ENCODE measurements around the gene PHKG2. TPM values are rescaled to one million over a fixed set of nuclear protein-coding genes. Genes with fewer than 3 reads are reported as not detected.

Gene PHKG2
- total and polyA plus RNA-seq, 4 donors, result 12.2 to 37.4 (median 31.7) TPM

GRCh38 chr16:30787613-30788378 is 39.6 kb downstream of the PHKG2 start:
- no peak for ATAC-seq (ENCODE audit: insufficient read depth, low FRiP score)
- no peak for TF ChIP-seq CTCF (IDR thresholded peaks at IDR 0.05; ENCODE audit: control extremely low read depth, extremely low read depth)
- peaks cover 0 to 11% (median 4%) of the 10 kb centered on the region in 5 donors for H3K4me1 ChIP-seq (ENCODE audit: control insufficient read depth in 5 of 5, insufficient read depth in 5 of 5, low read length in 5 of 5)
- WGBS, 2 donors, result 46 to 49% methylated on average over 11 of the region's 11 CpGs
- H3K36me3 ChIP-seq (ENCODE audit: control insufficient read depth in 4 of 4, insufficient read depth in 4 of 4, low read length in 4 of 4), result peaks cover 3 to 17% (median 11%) of the 10 kb centered on the region in 4 donors
- no peak for DNase-seq
- H3K27me3 ChIP-seq (ENCODE audit: control insufficient read depth in 3 of 3, insufficient read depth in 3 of 3, low read length in 2 of 3), result no peaks in the 10 kb centered on the region
- H3K9me3 ChIP-seq (ENCODE audit: control insufficient read depth in 4 of 4, insufficient read depth in 3 of 4, low read length in 3 of 4), result no peaks in the 10 kb centered on the region
- peak overlapping the region; percentile 89 to 93 for H3K27ac ChIP-seq (ENCODE audit: low read depth in 1 of 2, low read length in 1 of 2)
- H3K9ac ChIP-seq (ENCODE audit: insufficient read depth in 1 of 2, low read length in 2 of 2), result peak overlapping the region in 1 of 2 donors; percentile 76
- peak overlapping the region; percentile 93 for H3K4me3 ChIP-seq

GRCh38 chr16:30793508-30794069 is 45.4 kb downstream of the PHKG2 start:
- H3K36me3 ChIP-seq (ENCODE audit: control insufficient read depth in 4 of 4, insufficient read depth in 4 of 4, low read length in 4 of 4), result no peaks in the 10 kb centered on the region
- no peaks in the 10 kb centered on the region for H3K4me1 ChIP-seq (ENCODE audit: control insufficient read depth in 5 of 5, insufficient read depth in 5 of 5, low read length in 5 of 5)
- peaks cover 0 to 4% (median 0%) of the 10 kb centered on the region in 3 donors for H3K27me3 ChIP-seq (ENCODE audit: control insufficient read depth in 3 of 3, insufficient read depth in 3 of 3, low read length in 2 of 3)
- no peak for DNase-seq
- WGBS, 2 donors, result 88 to 96% methylated on average over 7 of the region's 7 CpGs
- no peak for ATAC-seq (ENCODE audit: insufficient read depth, low FRiP score)
- H3K4me3 ChIP-seq, result no peak overlapping the region
- H3K27ac ChIP-seq (ENCODE audit: low read depth in 1 of 2, low read length in 1 of 2), result no peak overlapping the region
- H3K9me3 ChIP-seq (ENCODE audit: control insufficient read depth in 4 of 4, insufficient read depth in 3 of 4, low read length in 3 of 4), result no peaks in the 10 kb centered on the region
- TF ChIP-seq CTCF (IDR thresholded peaks at IDR 0.05; ENCODE audit: control extremely low read depth, extremely low read depth), result no peak
- no peak overlapping the region for H3K9ac ChIP-seq (ENCODE audit: insufficient read depth in 1 of 2, low read length in 2 of 2)

GRCh38 chr16:30794634-30795033 is 46.4 kb downstream of the PHKG2 start:
- Histone ChIP-seq H3K4me3 (no peak overlapping the region), H3K9ac (ENCODE audit: insufficient read depth in 1 of 2, low read length in 2 of 2) (no peak overlapping the region), H3K36me3 (ENCODE audit: control insufficient read depth in 4 of 4, insufficient read depth in 4 of 4, low read length in 4 of 4) (no peaks in the 10 kb centered on the region), H3K27me3 (ENCODE audit: control insufficient read depth in 3 of 3, insufficient read depth in 3 of 3, low read length in 2 of 3) (peaks cover 0 to 4% (median 0%) of the 10 kb centered on the region in 3 donors), H3K27ac (ENCODE audit: low read depth in 1 of 2, low read length in 1 of 2) (no peak overlapping the region), H3K9me3 (ENCODE audit: control insufficient read depth in 4 of 4, insufficient read depth in 3 of 4, low read length in 3 of 4) (no peaks in the 10 kb centered on the region), H3K4me1 (ENCODE audit: control insufficient read depth in 5 of 5, insufficient read depth in 5 of 5, low read length in 5 of 5) (no peaks in the 10 kb centered on the region)
- DNase-seq (no peak), ATAC-seq (ENCODE audit: insufficient read depth, low FRiP score) (no peak)
- WGBS, 2 donors, result 92 to 94% methylated on average over 3 of the region's 3 CpGs
- TF ChIP-seq CTCF (IDR thresholded peaks at IDR 0.05; ENCODE audit: control extremely low read depth, extremely low read depth), result no peak
